HG03095 (cell line): ENCODE results near the gene SLC26A8.

Source experiments
- ATAC-seq: cut with Tn5 transposase; IDR thresholded peaks from one replicate; pipeline ENCODE4 v1.9.1; 2021; ENCODE audit warnings: moderate library complexity; ENCODE audit not compliant: unreplicated experiment

The SLC26A8 gene

DNA sequence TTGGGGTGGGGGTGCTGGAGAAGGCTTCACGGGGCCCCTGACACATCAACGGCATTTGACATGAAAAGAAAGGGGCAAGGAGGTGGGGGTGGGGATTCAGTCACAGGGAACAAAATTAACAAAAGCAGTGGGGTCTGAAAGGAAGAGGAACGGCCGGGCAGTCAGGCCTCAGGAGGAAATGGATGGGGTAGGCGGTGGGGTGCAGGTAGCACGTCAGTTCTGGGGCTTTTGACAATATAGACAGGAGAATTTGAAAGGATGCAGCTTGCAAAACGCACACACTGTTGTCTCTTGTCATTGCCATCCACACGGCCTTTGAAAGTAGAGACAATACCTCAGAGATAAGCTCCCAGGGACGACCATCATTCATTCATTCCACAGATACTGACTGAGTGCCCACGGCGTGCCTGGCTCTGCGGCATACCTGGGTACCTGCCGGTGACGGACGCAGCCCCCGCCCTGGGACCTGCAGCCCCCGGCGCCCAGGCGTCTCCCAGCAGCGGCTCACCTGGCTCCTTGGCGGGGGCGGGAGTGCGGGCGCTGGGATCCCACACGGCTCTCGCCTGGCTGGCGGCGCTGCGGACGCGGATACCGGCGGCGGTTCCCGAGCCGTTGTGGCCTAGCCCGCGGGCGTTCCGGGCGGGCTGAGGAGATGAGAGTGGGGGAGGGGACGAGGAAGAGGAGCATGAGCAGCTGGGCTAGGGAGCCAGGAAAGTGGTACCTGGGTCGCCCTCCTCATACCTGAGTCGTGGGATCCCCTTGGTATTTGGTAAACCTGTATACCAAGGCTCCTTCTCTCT is at the start of gene SLC26A8:
Gene SLC26A8, minus strand, starts transcription at position 646 of the 800 bp plus-strand sequence. CDS start 4,934 bp downstream, outside the sequence.
- ATAC-seq: no peak

GRCh38 chr6:36073587-36073986 is 49.1 kb upstream of the SLC26A8 start:
- no peak for ATAC-seq

DNA sequence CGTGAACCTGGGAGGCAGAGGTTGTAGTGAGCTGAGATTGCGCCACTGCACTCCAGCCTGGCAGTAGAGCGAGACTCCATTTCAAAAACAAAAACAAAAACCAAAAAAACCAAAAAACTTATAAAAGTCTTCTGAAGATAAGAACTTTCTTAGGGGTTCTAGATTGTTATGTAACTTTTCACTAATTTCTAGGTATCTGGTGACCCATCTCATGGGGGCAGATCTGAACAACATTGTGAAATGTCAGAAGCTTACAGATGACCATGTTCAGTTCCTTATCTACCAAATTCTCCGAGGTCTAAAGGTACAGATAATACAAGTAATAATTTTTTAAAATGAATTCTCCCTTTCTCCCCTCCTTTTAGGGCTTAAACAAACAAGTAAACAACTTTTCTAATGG is 48.2 kb upstream of the SLC26A8 start:
- no peak for ATAC-seq

DNA sequence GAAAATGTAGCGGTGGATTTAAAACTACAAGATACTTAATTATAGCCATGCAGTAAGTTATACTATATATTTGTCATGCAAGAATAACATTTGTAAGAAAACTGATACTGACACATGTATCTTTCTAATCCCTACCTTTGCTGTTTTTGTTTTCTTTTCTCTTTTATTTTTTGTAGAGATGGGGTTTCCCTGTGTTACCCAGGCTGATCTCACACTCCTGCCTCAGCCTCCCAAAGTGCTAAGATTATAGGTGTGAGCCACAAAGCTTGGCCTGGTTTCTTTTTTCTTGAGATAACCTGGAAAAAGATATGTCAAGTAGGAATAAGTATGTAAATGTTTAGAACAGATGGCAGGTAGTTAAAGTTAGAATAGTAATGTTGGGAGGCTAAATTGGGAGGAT is 47.3 kb upstream of the SLC26A8 start:
- ATAC-seq: no peak

GRCh38 chr6:36071281-36071680 is 46.8 kb upstream of the SLC26A8 start:
- ATAC-seq: no peak

DNA sequence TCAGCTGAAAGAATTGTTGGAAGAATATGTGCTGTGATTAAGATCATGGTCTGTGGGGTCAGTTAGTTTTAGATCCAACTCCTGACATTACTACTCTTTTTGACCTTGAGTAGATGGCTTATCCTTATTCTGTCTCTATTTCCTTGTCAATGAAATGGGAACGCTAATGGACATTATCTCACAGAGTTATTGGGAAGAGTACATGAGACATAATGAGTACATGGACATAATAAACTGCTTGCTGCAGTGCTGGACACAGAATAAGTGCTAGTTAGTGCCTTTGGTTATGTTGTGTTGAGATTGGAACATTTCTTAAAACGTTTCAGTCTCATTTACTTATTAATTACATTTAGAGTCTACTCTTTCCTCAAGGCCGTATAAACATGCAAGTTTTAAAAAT is 45.8 kb upstream of the SLC26A8 start:
- ATAC-seq: no peak

GRCh38 chr6:36069573-36069972 is 45.1 kb upstream of the SLC26A8 start:
- no peak for ATAC-seq

DNA sequence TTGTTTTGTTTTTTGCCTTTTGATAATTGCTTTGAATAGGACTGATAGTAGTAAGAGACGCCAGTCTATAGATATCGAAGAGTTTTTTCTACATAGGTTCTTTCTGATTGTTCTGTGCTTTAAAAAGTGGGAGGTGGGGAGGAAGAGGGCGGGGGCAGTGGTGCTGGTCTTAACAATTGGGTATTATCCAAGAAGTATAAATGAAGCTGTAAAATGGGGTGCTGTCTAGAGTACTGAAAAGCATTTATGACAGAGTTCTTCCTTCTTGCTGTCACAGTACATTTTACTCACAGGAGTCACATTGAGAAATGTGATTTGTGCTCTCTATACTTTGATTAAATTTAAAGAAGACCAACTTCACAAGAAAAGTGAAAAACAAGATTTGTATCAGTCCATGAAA is 44.1 kb upstream of the SLC26A8 start:
- ATAC-seq: no peak

DNA sequence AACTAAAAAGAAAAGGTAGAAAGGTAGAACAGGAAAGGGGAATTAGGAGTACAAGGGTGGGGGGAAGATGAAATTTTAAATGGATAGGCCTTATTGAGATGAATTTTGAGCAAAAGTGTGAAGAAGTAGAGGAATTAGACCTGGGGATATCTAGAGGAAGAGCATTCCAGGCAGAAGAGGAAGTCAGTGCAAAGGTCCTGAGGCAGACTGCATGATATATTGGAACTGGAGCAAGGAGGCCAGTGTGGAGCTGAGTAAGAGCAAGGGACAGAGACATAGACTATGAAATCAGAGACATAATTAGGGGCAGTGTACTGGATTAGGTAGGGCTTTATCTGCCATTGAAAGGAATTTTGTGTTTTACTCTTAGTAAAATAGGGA is 43.6 kb upstream of the SLC26A8 start:
- ATAC-seq: no peak

- ATAC-seq: no peak
Observed at GRCh38 chr6:36067374-36068011, 43.1 kb upstream of the SLC26A8 start.

GRCh38 chr6:36066817-36067216 is 42.4 kb upstream of the SLC26A8 start:
- ATAC-seq: no peak

- no peak for ATAC-seq
Observed at GRCh38 chr6:36065916-36066315, 41.5 kb upstream of the SLC26A8 start.

- ATAC-seq: no peak
Observed at GRCh38 chr6:36064770-36065396, 40.4 kb upstream of the SLC26A8 start.

DNA sequence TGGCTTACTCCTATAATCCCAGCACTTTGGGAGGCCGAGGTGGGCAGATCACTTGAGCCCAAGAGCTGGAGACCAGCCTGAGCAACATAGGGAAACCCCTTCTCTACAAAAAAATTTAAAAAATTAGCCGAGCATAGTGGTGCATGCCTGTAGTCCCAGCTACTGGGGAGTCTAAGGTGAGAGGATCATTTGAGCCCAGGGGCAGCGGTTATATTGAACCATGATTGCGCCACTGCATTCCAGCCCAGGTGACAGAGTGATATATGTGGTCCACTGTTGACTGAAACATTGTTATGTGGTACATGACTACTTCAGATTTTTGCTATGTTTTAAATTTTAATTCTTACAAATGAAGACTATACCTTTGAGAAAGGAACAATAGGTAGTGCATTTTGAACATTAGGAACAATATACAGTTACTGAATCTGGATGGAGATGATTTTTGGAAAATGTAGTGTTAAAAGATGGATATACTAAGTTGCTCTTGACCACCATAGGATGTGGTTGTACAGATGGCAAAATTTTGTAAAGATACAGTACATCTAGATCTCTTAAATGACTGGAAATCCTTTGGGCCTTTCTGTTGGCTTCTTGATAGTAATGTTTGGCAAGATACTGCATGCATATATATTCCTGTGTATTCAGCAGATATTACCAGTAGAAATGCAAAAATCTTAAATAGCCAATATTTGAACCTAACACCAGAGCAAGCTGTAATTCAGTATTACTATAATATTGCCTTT is 39.0 kb upstream of the SLC26A8 start:
- ATAC-seq: no peak

DNA sequence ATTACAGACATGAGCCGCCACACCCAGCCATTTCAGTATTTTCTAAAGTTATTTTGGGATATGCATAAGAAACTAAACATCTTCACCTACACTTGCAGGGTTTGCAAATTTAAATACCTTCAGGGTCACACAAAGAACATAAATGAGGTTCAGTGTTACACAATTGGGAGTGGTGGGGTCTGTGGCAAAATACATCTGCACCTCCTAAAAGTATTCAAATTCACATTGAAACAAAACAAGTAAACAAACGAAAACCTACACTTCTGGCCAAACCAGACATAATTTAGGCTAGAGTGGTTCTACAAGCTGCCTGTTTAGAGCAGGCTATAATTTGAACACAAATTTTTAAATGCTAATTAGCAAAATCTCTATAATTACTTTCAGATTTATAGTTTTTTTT is 37.8 kb upstream of the SLC26A8 start:
- ATAC-seq: no peak

GRCh38 chr6:36061236-36061635 is 36.8 kb upstream of the SLC26A8 start:
- no peak for ATAC-seq

GRCh38 chr6:36056178-36056577 is 31.7 kb upstream of the SLC26A8 start:
- ATAC-seq: no peak

- no peak for ATAC-seq
Observed at GRCh38 chr6:36054956-36055355, 30.5 kb upstream of the SLC26A8 start.

DNA sequence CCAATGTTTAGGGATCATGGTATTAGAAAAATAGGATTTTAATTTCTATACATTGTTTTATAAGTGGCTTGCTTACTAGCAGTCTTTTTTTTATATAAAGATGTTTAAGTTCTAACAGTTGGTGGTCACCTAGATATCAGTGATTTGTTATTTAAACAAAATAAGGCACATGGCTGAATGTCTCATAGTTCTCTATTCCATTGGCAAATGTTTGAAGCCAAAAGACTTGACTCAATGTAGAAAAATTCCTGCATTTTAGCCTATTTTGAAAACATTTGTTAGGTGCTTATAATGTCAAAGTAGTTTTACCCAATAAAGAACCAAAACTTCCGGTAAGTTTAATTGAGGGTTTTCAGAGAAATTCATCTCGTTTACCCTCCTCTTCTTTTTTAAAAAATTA is 30.0 kb upstream of the SLC26A8 start:
- ATAC-seq: no peak

DNA sequence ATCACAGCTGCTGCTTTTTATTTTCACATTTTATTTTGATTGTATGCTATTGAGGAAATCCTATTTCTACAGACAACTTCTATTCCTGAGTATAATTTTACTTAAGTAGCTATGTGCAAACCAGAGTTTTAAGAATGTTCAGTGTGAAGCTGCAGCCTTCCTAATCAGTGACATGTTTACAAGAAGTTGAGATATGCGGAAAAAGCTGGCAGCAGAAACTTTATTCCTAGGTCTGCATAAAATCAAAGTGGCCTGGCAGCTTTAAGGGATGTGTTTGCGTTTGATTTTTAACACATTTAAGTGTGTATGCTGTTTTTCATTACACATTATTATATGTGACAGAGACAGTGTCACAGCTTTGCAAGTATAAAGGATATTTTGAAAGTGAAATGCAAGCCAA is 29.4 kb upstream of the SLC26A8 start:
- no peak for ATAC-seq

GRCh38 chr6:36052097-36052496 is 27.7 kb upstream of the SLC26A8 start:
- ATAC-seq: no peak
